Activated CD4-positive, alpha-beta T cell treated with anti-CD3 and anti-CD28 coated beads, Interleukin-2, amount 50 U/mL, for 48 hours (primary cell): Measurements from ENCODE around the gene PLEK2.
"Not testable (repeated sequence)": the region's sequence is repeated elsewhere in the genome, so short reads cannot be mapped to it uniquely, and the experiment has no call there.

Source experiments
- DNase-seq, 2 experiments: peaks; one replicate each; pipeline ENCODE4 v3.0.0-alpha.2; 2020

PLEK2 gene

GRCh38 chr14:67357969-67358354 is 54.0 kb downstream of the PLEK2 start:
- DNase-seq: no peak

GRCh38 chr14:67357186-67357968 is 54.6 kb downstream of the PLEK2 start:
- DNase-seq: no peak

GRCh38 chr14:67352055-67352454 is 59.9 kb downstream of the PLEK2 start:
- no peak for DNase-seq

DNA sequence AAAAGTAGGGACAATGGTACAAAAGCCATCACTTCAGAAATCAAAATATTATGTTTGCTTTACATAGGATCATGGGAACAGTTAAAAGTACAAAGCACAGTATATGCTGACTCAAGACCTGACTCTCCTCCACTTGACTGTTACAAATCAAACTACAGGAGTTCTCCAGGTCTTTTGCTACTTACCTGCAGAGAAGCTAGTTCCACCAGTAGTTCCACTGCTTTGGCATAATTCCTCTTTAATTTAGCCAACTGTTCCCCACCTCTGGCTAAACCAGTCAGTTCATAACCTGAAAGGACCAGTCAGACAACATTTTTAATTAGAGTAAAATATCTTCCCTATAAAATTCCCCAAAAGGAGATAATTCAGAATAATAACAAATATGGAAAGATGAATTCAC is 66.4 kb downstream of the PLEK2 start:
- DNase-seq: no peak

DNA sequence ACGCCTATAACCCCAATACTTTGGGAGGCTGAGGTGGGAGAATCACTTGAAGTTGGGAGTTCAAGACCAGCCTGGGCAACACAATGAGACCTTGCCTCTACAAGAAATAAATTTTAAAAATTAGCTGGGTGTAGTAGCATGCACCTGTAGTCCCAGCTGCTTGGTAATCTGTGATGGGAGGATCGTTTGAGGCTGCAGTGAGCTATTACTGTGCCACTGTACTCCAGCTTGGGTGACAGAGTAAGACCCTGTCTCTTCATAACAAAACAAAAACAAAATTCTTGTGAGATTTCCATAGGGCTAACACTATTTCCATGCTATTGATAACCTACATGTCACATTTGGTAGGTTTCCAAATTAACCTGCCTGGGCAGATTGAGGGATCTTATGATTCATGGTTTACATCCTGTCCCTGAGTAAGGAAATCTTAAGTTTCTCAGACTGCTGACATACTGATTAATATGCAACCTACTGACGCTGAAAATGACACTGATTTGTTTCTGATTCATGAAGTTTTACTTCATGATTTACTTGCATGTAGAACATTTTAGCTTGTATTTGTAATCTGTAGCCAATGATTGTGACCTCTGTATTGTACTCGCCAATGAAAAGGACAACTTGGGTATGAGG is 68.2 kb downstream of the PLEK2 start:
- no peak for DNase-seq

DNA sequence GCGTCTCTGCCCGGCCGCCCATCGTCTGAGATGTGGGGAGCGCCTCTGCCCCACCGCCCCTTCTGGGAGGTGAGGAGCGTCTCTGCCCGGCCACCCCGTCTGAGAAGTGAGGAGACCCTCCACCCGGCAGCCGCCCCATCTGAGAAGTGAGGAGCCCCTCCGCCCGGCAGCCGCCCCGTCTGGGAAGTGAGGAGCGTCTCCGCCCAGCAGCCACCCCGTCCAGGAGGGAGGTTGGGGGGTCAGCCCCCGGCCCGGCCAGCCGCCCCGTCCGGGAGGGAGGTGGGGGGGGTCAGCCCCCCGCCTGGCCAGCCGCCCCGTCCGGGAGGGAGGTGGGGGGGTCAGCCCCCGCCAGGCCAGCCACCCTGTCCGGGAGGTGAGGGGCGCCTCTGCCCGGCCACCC is 70.7 kb downstream of the PLEK2 start:
- not testable (repeated sequence) for DNase-seq
